ENCODE measurements around the gene C4BPA.

The C4BPA gene

GRCh38 chr1:207085887-207086286 is 18.1 kb upstream of the C4BPA start:
- Histone ChIP-seq H3K4me1 (ENCODE audit: control insufficient read depth, insufficient read depth, low read length, poor library complexity, severe bottlenecking) (no peaks in the 10 kb centered on the region), H3K36me3 (ENCODE audit: control insufficient read depth, insufficient read depth, low read length) (no peaks in the 10 kb centered on the region), H3K27me3 (replicated peaks; ENCODE audit: control insufficient read depth, insufficient read depth, low read length, poor library complexity, severe bottlenecking) (peaks cover 3% of the 10 kb centered on the region), H3K27ac (ENCODE audit: insufficient read depth, low read length, poor library complexity, severe bottlenecking) (no peak overlapping the region), H3K9me3 (ENCODE audit: control insufficient read depth, low read length) (no peaks in the 10 kb centered on the region), H3K4me3 (ENCODE audit: insufficient read depth, low read depth, low read length, poor library complexity, severe bottlenecking) (no peak overlapping the region)
- no peak for DNase-seq

GRCh38 chr1:207088161-207088560 is 15.9 kb upstream of the C4BPA start:
- H3K27ac ChIP-seq (ENCODE audit: insufficient read depth, low read length, poor library complexity, severe bottlenecking) = no peak overlapping the region
- H3K4me1 ChIP-seq (ENCODE audit: control insufficient read depth, insufficient read depth, low read length, poor library complexity, severe bottlenecking) = no peaks in the 10 kb centered on the region
- no peaks in the 10 kb centered on the region for H3K36me3 ChIP-seq (ENCODE audit: control insufficient read depth, insufficient read depth, low read length)
- H3K27me3 ChIP-seq (replicated peaks; ENCODE audit: control insufficient read depth, insufficient read depth, low read length, poor library complexity, severe bottlenecking) = no peaks in the 10 kb centered on the region
- no peak overlapping the region for H3K4me3 ChIP-seq (ENCODE audit: insufficient read depth, low read depth, low read length, poor library complexity, severe bottlenecking)
- DNase-seq = no peak
- H3K9me3 ChIP-seq (ENCODE audit: control insufficient read depth, low read length) = no peaks in the 10 kb centered on the region

- DNase-seq = no peak
- Histone ChIP-seq H3K27ac (ENCODE audit: insufficient read depth, low read length, poor library complexity, severe bottlenecking) (no peak within 1 kb of the TSS), H3K9me3 (ENCODE audit: control insufficient read depth, low read length) (no peaks in the 10 kb centered on the region), H3K4me3 (ENCODE audit: insufficient read depth, low read depth, low read length, poor library complexity, severe bottlenecking) (no peak within 1 kb of the TSS), H3K4me1 (ENCODE audit: control insufficient read depth, insufficient read depth, low read length, poor library complexity, severe bottlenecking) (no peaks in the 10 kb centered on the region), H3K36me3 (ENCODE audit: control insufficient read depth, insufficient read depth, low read length) (no peaks in the 10 kb centered on the region), H3K27me3 (replicated peaks; ENCODE audit: control insufficient read depth, insufficient read depth, low read length, poor library complexity, severe bottlenecking) (no peaks in the 10 kb centered on the region)
These were observed 15.1 kb upstream of the C4BPA start, which contains the start of gene C4BPB for GRCh38 chr1:207088701-207089626. Gene C4BPB, plus strand, starts transcription at chr1:207088860. Its CDS starts 672 bp downstream, at chr1:207089532.

GRCh38 chr1:207089627-207090355 is 14.2 kb upstream of the C4BPA start:
- Histone ChIP-seq H3K27me3 (replicated peaks; ENCODE audit: control insufficient read depth, insufficient read depth, low read length, poor library complexity, severe bottlenecking) (no peaks in the 10 kb centered on the region), H3K36me3 (ENCODE audit: control insufficient read depth, insufficient read depth, low read length) (no peaks in the 10 kb centered on the region), H3K4me1 (ENCODE audit: control insufficient read depth, insufficient read depth, low read length, poor library complexity, severe bottlenecking) (no peaks in the 10 kb centered on the region), H3K4me3 (ENCODE audit: insufficient read depth, low read depth, low read length, poor library complexity, severe bottlenecking) (no peak overlapping the region), H3K9me3 (ENCODE audit: control insufficient read depth, low read length) (no peaks in the 10 kb centered on the region), H3K27ac (ENCODE audit: insufficient read depth, low read length, poor library complexity, severe bottlenecking) (no peak overlapping the region)
- no peak for DNase-seq

- no peaks in the 10 kb centered on the region for H3K4me1 ChIP-seq (ENCODE audit: control insufficient read depth, insufficient read depth, low read length, poor library complexity, severe bottlenecking)
- no peak for DNase-seq
- H3K27me3 ChIP-seq (replicated peaks; ENCODE audit: control insufficient read depth, insufficient read depth, low read length, poor library complexity, severe bottlenecking) = no peaks in the 10 kb centered on the region
- no peaks in the 10 kb centered on the region for H3K9me3 ChIP-seq (ENCODE audit: control insufficient read depth, low read length)
- no peaks in the 10 kb centered on the region for H3K36me3 ChIP-seq (ENCODE audit: control insufficient read depth, insufficient read depth, low read length)
- H3K4me3 ChIP-seq (ENCODE audit: insufficient read depth, low read depth, low read length, poor library complexity, severe bottlenecking) = no peak overlapping the region
- no peak overlapping the region for H3K27ac ChIP-seq (ENCODE audit: insufficient read depth, low read length, poor library complexity, severe bottlenecking)
These were observed 12.7 kb upstream of the C4BPA start for GRCh38 chr1:207091200-207091908.

- H3K27ac ChIP-seq (ENCODE audit: insufficient read depth, low read length, poor library complexity, severe bottlenecking) = no peak overlapping the region
- H3K36me3 ChIP-seq (ENCODE audit: control insufficient read depth, insufficient read depth, low read length) = no peaks in the 10 kb centered on the region
- no peaks in the 10 kb centered on the region for H3K27me3 ChIP-seq (replicated peaks; ENCODE audit: control insufficient read depth, insufficient read depth, low read length, poor library complexity, severe bottlenecking)
- H3K4me1 ChIP-seq (ENCODE audit: control insufficient read depth, insufficient read depth, low read length, poor library complexity, severe bottlenecking) = no peaks in the 10 kb centered on the region
- no peak overlapping the region for H3K4me3 ChIP-seq (ENCODE audit: insufficient read depth, low read depth, low read length, poor library complexity, severe bottlenecking)
- no peaks in the 10 kb centered on the region for H3K9me3 ChIP-seq (ENCODE audit: control insufficient read depth, low read length)
- no peak for DNase-seq
These were observed 10.1 kb upstream of the C4BPA start for GRCh38 chr1:207093944-207094343.

GRCh38 chr1:207097871-207098324 is 6.1 kb upstream of the C4BPA start:
- H3K27ac ChIP-seq (ENCODE audit: insufficient read depth, low read length, poor library complexity, severe bottlenecking) = no peak overlapping the region
- H3K27me3 ChIP-seq (replicated peaks; ENCODE audit: control insufficient read depth, insufficient read depth, low read length, poor library complexity, severe bottlenecking) = no peaks in the 10 kb centered on the region
- no peaks in the 10 kb centered on the region for H3K4me1 ChIP-seq (ENCODE audit: control insufficient read depth, insufficient read depth, low read length, poor library complexity, severe bottlenecking)
- no peak overlapping the region for H3K4me3 ChIP-seq (ENCODE audit: insufficient read depth, low read depth, low read length, poor library complexity, severe bottlenecking)
- H3K9me3 ChIP-seq (ENCODE audit: control insufficient read depth, low read length) = no peaks in the 10 kb centered on the region
- DNase-seq = no peak
- no peaks in the 10 kb centered on the region for H3K36me3 ChIP-seq (ENCODE audit: control insufficient read depth, insufficient read depth, low read length)

GRCh38 chr1:207101720-207102119 is 2.3 kb upstream of the C4BPA start:
- H3K4me1 ChIP-seq (ENCODE audit: control insufficient read depth, insufficient read depth, low read length, poor library complexity, severe bottlenecking) = no peaks in the 10 kb centered on the region
- H3K36me3 ChIP-seq (ENCODE audit: control insufficient read depth, insufficient read depth, low read length) = no peaks in the 10 kb centered on the region
- no peak for DNase-seq
- H3K27ac ChIP-seq (ENCODE audit: insufficient read depth, low read length, poor library complexity, severe bottlenecking) = no peak overlapping the region
- H3K9me3 ChIP-seq (ENCODE audit: control insufficient read depth, low read length) = no peaks in the 10 kb centered on the region
- H3K27me3 ChIP-seq (replicated peaks; ENCODE audit: control insufficient read depth, insufficient read depth, low read length, poor library complexity, severe bottlenecking) = no peaks in the 10 kb centered on the region
- H3K4me3 ChIP-seq (ENCODE audit: insufficient read depth, low read depth, low read length, poor library complexity, severe bottlenecking) = no peak overlapping the region

GRCh38 chr1:207102146-207102545 is 1.9 kb upstream of the C4BPA start:
- Histone ChIP-seq H3K36me3 (ENCODE audit: control insufficient read depth, insufficient read depth, low read length) (no peaks in the 10 kb centered on the region), H3K27ac (ENCODE audit: insufficient read depth, low read length, poor library complexity, severe bottlenecking) (no peak overlapping the region), H3K9me3 (ENCODE audit: control insufficient read depth, low read length) (no peaks in the 10 kb centered on the region), H3K4me1 (ENCODE audit: control insufficient read depth, insufficient read depth, low read length, poor library complexity, severe bottlenecking) (no peaks in the 10 kb centered on the region), H3K27me3 (replicated peaks; ENCODE audit: control insufficient read depth, insufficient read depth, low read length, poor library complexity, severe bottlenecking) (no peaks in the 10 kb centered on the region), H3K4me3 (ENCODE audit: insufficient read depth, low read depth, low read length, poor library complexity, severe bottlenecking) (no peak overlapping the region)
- no peak for DNase-seq

Measured in effector memory CD4-positive, alpha-beta T cell (primary cell).